WTC11 (cell line): Measurements from ENCODE around the gene LRRC8D. TPM values are rescaled to one million over a fixed set of nuclear protein-coding genes. Genes with fewer than 3 reads are reported as not detected.

Experiments
- ATAC-seq: fragments of 200-7000 bp; cut with Tn5 transposase; 2 replicates; pipeline ENCODE4 v1.10.0; 2021; ENCODE audit warnings: mild to moderate bottlenecking, moderate library complexity
- CTCF ChIA-PET: fragments of 300-600 bp; sonication (Branson Sonifier 250); formaldehyde crosslinking; loops from one replicate; lab custom pipeline; 2021; ENCODE audit warnings: antibody characterized with exemption; lab: Charles Lee
- POLR2A ChIA-PET: fragments of 350-600 bp; sonication (Branson Sonifier 250); formaldehyde crosslinking; loops from one replicate; lab custom pipeline; 2021; ENCODE audit warnings: antibody characterized with exemption; lab: Charles Lee
- DNase-seq: peaks from one replicate; pipeline ENCODE4 v3.0.0; 2021; ENCODE audit warnings: low spot score
- H3K27ac Mint-ChIP-seq: 2 replicates; pipeline ENCODE4 v1.8.0; 2021; ENCODE audit warnings: mixed read lengths
- H3K27me3 Mint-ChIP-seq: 2 replicates; pipeline ENCODE4 v1.8.0; 2021; ENCODE audit warnings: low read depth, mild to moderate bottlenecking, moderate library complexity, mixed read lengths
- H3K36me3 Mint-ChIP-seq: 2 replicates; pipeline ENCODE4 v1.8.0; 2021; ENCODE audit warnings: mixed read lengths
- H3K4me1 Mint-ChIP-seq: 2 replicates; pipeline ENCODE4 v1.8.0; 2022; ENCODE audit warnings: mixed read lengths
- H3K4me3 Mint-ChIP-seq: 2 replicates; pipeline ENCODE4 v1.8.0; 2021; ENCODE audit warnings: mild to moderate bottlenecking, moderate library complexity, mixed read lengths
- H3K9me3 Mint-ChIP-seq: 2 replicates; pipeline ENCODE4 v1.8.0; 2021; ENCODE audit warnings: mixed read lengths
- ETV6 ChIP-seq: sonication (generic); formaldehyde crosslinking; IDR thresholded peaks from 2 replicates; pipeline ENCODE4 v1.8.1; 2022; ENCODE audit warnings: mild to moderate bottlenecking, missing genetic modification reagents
- FOXP1 ChIP-seq: sonication (generic); formaldehyde crosslinking; IDR thresholded peaks from 2 replicates; pipeline ENCODE4 v1.8.0; 2022; ENCODE audit warnings: missing genetic modification reagents, mild to moderate bottlenecking, moderate library complexity, borderline replicate concordance
- GTF2I ChIP-seq: fragments of 250-450 bp; sonication (Bioruptor Pico); conservative IDR thresholded peaks from 2 replicates; pipeline ENCODE4 v1.4.0; 2021; ENCODE audit warnings: mild to moderate bottlenecking
- HMGA2 ChIP-seq: fragments of 250-450 bp; sonication (Bioruptor Pico); IDR thresholded peaks from 2 replicates; pipeline ENCODE4 v1.4.0; 2021; ENCODE audit warnings: mild to moderate bottlenecking, moderate library complexity
- SOX15 ChIP-seq: fragments of 250-450 bp; sonication (Bioruptor Pico); IDR thresholded peaks from 2 replicates; pipeline ENCODE4 v1.9.0; 2021; ENCODE audit warnings: mild to moderate bottlenecking
- ZNF232 ChIP-seq: sonication (generic); formaldehyde crosslinking; IDR thresholded peaks from 2 replicates; pipeline ENCODE4 v1.8.0; 2022; ENCODE audit warnings: mild to moderate bottlenecking, missing genetic modification reagents
- total RNA-seq: library from RNA; stranded (reverse); gene quantifications from 3 replicates; pipeline ENCODE4 v1.2.3, GENCODE V29; 2021
- TF ChIP-seq, protein P1 (sequence below): sonication (generic); formaldehyde crosslinking; IDR thresholded peaks from 2 replicates; pipeline ENCODE4 v1.8.0; 2022; ENCODE audit warnings: mild to moderate bottlenecking, missing genetic modification reagents
- TF ChIP-seq, protein P2 (sequence below): sonication (generic); formaldehyde crosslinking; IDR thresholded peaks from 2 replicates; pipeline ENCODE4 v1.8.0; 2023; ENCODE audit warnings: missing genetic modification reagents, mild to moderate bottlenecking, borderline replicate concordance
- TF ChIP-seq, protein P3 (sequence below): sonication (generic); formaldehyde crosslinking; IDR thresholded peaks from 2 replicates; pipeline ENCODE4 v1.8.1; 2023; ENCODE audit warnings: mild to moderate bottlenecking, missing genetic modification reagents, moderate library complexity
- TF ChIP-seq, protein P4 (sequence below): fragments of 200-600 bp; IDR thresholded peaks from 2 replicates; pipeline ENCODE4 v1.8.0; 2022; ENCODE audit warnings: antibody characterized with exemption
- TF ChIP-seq, protein P5 (sequence below): sonication (generic); formaldehyde crosslinking; IDR thresholded peaks from 2 replicates; pipeline ENCODE4 v1.8.1; 2023; ENCODE audit warnings: mild to moderate bottlenecking, missing genetic modification reagents, moderate library complexity
- TF ChIP-seq, protein P6 (sequence below): fragments of 250-450 bp; sonication (Bioruptor Pico); IDR thresholded peaks from 2 replicates; pipeline ENCODE4 v1.9.0; 2021; ENCODE audit warnings: mild to moderate bottlenecking

Gene LRRC8D
- total RNA-seq, 1 experiment from 2014 or later = 42.6 TPM

DNA sequence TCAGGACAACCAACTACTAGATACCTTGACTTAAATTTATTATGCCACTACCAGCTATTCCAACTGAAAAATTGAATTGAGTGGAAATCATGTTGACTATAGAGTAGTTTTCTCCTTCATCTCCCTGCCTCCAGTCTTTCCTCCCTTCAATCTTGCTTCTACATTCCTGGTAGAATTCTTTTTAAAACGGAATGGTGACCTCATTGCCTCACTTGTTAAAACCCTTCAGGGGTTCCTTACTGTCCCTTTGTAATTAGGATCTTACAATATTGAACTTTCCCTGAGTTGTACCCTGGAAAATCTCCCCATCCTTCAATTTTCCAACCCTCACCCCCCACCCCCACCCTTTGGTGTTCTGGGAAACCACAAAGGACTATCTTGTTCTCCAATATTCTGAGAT, 91.2 kb downstream of the LRRC8D start (continued):
- TF ChIP-seq SOX15 = no peak

DNA sequence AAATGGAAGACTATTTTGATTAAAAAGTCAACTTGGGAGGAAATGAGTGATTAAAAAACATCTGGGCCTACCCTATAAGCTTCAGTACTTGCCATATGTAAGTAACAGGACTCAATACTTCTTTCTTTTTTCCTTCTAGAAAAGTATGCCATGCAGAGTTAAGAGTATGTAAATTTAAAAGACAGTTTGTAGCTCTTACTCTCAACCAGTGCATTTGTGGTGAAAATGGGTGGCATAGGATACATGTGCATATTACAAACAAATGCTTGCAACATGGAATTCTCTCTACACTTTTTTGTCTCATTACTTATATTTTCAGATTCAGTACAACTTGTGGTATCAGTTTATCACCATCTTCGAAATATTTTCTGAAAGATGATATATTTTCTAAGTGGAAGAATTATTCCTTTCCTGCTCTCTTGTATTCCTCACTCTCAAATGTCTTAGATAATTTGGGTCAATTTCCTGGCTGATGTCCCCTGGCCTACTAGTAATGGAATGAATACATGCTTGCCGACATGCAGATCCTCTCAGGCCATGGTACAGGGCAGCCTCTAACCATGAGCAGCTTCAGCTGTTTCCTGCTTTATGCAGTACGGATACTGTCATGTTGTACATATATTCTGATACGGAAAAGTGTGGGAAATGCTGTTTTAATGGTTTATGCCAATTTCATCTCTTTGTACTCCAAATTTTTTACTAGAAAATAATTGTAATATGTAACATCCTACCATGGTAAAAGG, 92.7 kb downstream of the LRRC8D start:
- Mint-ChIP-seq H3K36me3 (peaks cover 2% of the 10 kb centered on the region; the same call in 1 of the 2 replicates), H3K4me3 (no peak overlapping the region), H3K27ac (peak overlapping the region; percentile 93), H3K9me3 (no peaks in the 10 kb centered on the region), H3K4me1 (peaks cover 78% of the 10 kb centered on the region), H3K27me3 (no peaks in the 10 kb centered on the region)
- no peak for ATAC-seq
- POLR2A ChIA-PET = no interaction called here
- no peak for DNase-seq
- CTCF ChIA-PET = interaction anchor here (0.6 kb wide), 1 partner anchor 445 kb away, joined by 3 read pairs; no protein-coding TSS in a partner anchor
- TF ChIP-seq, protein P1, sequence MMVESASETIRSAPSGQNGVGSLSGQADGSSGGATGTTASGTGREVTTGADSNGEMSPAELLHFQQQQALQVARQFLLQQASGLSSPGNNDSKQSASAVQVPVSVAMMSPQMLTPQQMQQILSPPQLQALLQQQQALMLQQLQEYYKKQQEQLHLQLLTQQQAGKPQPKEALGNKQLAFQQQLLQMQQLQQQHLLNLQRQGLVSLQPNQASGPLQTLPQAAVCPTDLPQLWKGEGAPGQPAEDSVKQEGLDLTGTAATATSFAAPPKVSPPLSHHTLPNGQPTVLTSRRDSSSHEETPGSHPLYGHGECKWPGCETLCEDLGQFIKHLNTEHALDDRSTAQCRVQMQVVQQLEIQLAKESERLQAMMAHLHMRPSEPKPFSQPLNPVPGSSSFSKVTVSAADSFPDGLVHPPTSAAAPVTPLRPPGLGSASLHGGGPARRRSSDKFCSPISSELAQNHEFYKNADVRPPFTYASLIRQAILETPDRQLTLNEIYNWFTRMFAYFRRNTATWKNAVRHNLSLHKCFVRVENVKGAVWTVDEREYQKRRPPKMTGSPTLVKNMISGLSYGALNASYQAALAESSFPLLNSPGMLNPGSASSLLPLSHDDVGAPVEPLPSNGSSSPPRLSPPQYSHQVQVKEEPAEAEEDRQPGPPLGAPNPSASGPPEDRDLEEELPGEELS (CRISPR knock-in tag) = no peak
- TF ChIP-seq, protein P2, sequence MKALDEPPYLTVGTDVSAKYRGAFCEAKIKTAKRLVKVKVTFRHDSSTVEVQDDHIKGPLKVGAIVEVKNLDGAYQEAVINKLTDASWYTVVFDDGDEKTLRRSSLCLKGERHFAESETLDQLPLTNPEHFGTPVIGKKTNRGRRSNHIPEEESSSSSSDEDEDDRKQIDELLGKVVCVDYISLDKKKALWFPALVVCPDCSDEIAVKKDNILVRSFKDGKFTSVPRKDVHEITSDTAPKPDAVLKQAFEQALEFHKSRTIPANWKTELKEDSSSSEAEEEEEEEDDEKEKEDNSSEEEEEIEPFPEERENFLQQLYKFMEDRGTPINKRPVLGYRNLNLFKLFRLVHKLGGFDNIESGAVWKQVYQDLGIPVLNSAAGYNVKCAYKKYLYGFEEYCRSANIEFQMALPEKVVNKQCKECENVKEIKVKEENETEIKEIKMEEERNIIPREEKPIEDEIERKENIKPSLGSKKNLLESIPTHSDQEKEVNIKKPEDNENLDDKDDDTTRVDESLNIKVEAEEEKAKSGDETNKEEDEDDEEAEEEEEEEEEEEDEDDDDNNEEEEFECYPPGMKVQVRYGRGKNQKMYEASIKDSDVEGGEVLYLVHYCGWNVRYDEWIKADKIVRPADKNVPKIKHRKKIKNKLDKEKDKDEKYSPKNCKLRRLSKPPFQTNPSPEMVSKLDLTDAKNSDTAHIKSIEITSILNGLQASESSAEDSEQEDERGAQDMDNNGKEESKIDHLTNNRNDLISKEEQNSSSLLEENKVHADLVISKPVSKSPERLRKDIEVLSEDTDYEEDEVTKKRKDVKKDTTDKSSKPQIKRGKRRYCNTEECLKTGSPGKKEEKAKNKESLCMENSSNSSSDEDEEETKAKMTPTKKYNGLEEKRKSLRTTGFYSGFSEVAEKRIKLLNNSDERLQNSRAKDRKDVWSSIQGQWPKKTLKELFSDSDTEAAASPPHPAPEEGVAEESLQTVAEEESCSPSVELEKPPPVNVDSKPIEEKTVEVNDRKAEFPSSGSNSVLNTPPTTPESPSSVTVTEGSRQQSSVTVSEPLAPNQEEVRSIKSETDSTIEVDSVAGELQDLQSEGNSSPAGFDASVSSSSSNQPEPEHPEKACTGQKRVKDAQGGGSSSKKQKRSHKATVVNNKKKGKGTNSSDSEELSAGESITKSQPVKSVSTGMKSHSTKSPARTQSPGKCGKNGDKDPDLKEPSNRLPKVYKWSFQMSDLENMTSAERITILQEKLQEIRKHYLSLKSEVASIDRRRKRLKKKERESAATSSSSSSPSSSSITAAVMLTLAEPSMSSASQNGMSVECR = no peak

DNA sequence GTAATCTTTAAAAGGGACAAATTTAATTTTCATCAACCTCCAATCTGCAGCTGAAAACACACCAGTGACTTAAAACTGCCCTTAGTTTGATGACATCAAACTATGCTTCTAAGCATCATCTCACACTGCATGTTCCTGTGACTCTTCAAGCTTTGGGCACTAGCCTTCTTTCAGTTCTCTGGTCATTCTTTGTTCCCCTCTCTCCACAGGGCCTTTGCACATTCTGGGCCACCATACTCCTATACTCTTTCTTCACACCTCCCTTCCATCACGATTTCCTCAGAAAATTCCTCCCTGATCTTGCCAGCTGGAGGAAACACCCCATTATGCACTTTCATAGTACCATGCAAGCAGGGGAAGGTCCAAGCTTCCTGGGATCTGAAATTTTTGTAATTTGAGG, 96.5 kb downstream of the LRRC8D start:
- Mint-ChIP-seq H3K9me3 (peaks cover under 1% of the 10 kb centered on the region), H3K36me3 (peaks cover 14% of the 10 kb centered on the region), H3K27ac (peak overlapping the region; percentile 11), H3K4me3 (no peak overlapping the region), H3K27me3 (no peaks in the 10 kb centered on the region), H3K4me1 (peaks cover 58% of the 10 kb centered on the region)
- TF ChIP-seq, protein P3, sequence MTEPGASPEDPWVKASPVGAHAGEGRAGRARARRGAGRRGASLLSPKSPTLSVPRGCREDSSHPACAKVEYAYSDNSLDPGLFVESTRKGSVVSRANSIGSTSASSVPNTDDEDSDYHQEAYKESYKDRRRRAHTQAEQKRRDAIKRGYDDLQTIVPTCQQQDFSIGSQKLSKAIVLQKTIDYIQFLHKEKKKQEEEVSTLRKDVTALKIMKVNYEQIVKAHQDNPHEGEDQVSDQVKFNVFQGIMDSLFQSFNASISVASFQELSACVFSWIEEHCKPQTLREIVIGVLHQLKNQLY (CRISPR knock-in tag) = no peak
- TF ChIP-seq GTF2I (CRISPR knock-in tag) (0 out of 2 replicates have a peak, but pooled peaks have one; percentile 11), FOXP1 (CRISPR knock-in tag) (no peak)
- ChIA-PET CTCF (interaction anchor here (1.2 kb wide), 1 partner anchor 10 kb away, joined by 3 read pairs; no protein-coding TSS in a partner anchor), POLR2A (no interaction called here)
- no peak for DNase-seq
- ATAC-seq = no peak

DNA sequence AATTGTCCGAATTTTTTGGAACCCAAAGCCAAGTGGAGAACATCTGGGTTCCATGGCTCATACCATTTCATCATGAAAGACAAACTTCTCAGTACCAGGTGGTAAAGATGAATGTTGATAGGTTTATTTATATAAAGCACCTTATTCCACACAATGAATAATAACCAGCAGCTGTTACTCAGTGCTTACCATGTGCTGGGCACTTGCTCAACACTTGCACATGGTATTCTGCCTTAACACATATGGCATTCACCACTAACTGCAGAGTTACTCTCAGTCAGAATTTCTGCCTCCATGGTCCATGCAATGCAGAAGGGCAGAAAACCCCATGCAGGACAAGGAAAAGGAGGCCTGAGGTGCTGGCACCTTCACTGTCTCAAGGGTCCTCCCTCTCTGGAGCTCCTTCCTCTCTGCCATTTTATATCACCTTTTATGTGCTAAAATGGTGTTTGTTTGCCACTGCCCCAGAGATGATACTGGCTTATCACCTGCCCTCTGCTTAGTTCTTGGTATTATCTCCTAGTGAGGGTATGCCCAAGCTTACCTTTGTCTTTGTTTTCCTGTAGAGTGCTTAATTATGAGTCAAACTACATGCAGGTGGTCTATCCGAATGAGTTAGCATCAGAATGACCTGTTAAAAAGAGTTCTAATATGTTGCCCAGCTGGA, 97.4 kb downstream of the LRRC8D start:
- peaks cover 50% of the 10 kb centered on the region for H3K4me1 Mint-ChIP-seq
- no peak for DNase-seq
- POLR2A ChIA-PET = no interaction called here
- TF ChIP-seq, protein P4, sequence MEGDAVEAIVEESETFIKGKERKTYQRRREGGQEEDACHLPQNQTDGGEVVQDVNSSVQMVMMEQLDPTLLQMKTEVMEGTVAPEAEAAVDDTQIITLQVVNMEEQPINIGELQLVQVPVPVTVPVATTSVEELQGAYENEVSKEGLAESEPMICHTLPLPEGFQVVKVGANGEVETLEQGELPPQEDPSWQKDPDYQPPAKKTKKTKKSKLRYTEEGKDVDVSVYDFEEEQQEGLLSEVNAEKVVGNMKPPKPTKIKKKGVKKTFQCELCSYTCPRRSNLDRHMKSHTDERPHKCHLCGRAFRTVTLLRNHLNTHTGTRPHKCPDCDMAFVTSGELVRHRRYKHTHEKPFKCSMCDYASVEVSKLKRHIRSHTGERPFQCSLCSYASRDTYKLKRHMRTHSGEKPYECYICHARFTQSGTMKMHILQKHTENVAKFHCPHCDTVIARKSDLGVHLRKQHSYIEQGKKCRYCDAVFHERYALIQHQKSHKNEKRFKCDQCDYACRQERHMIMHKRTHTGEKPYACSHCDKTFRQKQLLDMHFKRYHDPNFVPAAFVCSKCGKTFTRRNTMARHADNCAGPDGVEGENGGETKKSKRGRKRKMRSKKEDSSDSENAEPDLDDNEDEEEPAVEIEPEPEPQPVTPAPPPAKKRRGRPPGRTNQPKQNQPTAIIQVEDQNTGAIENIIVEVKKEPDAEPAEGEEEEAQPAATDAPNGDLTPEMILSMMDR = no peak
- no peak for TF ChIP-seq ETV6 (CRISPR knock-in tag)
- TF ChIP-seq HMGA2 = no peak
- TF ChIP-seq, protein P5, sequence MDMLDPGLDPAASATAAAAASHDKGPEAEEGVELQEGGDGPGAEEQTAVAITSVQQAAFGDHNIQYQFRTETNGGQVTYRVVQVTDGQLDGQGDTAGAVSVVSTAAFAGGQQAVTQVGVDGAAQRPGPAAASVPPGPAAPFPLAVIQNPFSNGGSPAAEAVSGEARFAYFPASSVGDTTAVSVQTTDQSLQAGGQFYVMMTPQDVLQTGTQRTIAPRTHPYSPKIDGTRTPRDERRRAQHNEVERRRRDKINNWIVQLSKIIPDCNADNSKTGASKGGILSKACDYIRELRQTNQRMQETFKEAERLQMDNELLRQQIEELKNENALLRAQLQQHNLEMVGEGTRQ (CRISPR knock-in tag) = no peak
- TF ChIP-seq, protein P6, sequence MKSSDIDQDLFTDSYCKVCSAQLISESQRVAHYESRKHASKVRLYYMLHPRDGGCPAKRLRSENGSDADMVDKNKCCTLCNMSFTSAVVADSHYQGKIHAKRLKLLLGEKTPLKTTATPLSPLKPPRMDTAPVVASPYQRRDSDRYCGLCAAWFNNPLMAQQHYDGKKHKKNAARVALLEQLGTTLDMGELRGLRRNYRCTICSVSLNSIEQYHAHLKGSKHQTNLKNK = no peak
- TF ChIP-seq, protein P1 (CRISPR knock-in tag) = no peak
- no peak for TF ChIP-seq GTF2I (CRISPR knock-in tag)
- no peak for TF ChIP-seq ZNF232 (CRISPR knock-in tag)
- no peak overlapping the region for H3K4me3 Mint-ChIP-seq
- H3K36me3 Mint-ChIP-seq = peaks cover 22% of the 10 kb centered on the region
- peak overlapping the region; percentile 84 for H3K27ac Mint-ChIP-seq
- H3K9me3 Mint-ChIP-seq = peaks cover 8% of the 10 kb centered on the region
- ATAC-seq = peak; percentile 80
- H3K27me3 Mint-ChIP-seq = no peaks in the 10 kb centered on the region
- CTCF ChIA-PET = interaction anchor here (1.2 to 2.1 kb wide), 2 partner anchors 9 to 12 kb away, joined by 3 to 5 read pairs; no protein-coding TSS in a partner anchor
